HG03520 (cell line): ENCODE results near the gene SPATA13.
"Not testable (repeated sequence)": the region's sequence is repeated elsewhere in the genome, so short reads cannot be mapped to it uniquely, and the experiment has no call there.

Experiments
- ATAC-seq: cut with Tn5 transposase; IDR thresholded peaks from one replicate; pipeline ENCODE4 v1.9.1; 2021; ENCODE audit warnings: mild to moderate bottlenecking, moderate library complexity; ENCODE audit not compliant: unreplicated experiment

The SPATA13 gene

DNA sequence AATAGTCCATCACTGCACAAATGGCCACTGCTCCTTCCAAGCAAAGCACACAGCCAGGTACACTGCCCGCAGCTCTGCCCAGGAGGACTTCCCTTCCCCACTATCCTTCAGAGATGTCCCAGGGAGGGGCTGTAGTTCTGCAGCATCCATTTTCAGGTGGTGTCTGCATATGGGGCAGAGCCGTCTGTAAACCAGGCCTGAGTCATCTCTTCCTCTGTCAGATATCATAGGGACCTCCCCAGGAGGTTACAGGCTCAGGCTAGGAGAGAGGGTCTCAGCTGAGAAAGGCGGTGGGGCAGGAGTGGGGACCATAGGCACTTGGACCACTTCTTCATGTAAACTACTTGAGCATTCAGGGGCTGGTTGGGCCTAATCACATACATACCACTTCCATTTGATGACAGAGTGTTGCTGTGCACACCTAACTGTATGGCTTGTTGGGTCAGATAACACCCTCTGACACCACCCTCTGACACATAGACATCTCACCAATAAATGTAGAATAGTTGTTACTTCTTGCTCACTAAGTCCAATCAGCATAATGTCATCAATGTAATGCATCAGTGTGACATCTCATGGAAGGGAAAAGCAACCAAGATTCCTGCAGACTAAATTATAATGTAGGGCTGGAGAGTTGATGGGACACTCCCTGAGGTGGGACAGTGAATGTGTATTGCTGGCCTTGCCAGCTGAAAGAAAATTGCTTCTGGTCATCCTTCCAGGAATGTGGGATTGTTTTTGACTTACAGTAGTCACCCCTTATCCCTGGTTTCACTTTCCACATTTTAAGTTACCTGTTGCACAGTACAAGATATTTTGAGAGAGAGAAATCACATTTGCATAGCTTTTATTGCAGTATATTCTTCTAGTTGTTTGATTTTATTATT lies 189.5 kb downstream of the SPATA13 start:
- ATAC-seq: not testable (repeated sequence)

DNA sequence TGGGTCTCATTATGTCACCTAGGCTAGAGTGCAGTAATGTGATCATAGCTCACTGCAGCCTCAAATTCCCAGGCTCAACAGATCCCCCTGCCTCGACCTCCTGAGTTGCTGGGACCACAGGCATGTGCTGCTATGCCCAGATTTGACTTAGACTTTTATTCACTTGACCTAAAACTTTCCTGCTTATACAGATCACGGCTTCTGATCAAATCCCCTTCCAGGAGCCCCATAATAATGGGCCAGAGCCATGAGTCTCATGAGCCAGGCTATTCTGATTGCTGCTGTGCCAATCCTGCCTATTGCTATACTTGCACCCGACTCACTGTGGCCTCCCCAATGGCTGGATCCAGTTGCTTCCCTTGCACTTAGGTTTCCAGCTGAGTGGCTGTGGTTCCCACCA lies 190.9 kb downstream of the SPATA13 start:
- ATAC-seq: no peak

DNA sequence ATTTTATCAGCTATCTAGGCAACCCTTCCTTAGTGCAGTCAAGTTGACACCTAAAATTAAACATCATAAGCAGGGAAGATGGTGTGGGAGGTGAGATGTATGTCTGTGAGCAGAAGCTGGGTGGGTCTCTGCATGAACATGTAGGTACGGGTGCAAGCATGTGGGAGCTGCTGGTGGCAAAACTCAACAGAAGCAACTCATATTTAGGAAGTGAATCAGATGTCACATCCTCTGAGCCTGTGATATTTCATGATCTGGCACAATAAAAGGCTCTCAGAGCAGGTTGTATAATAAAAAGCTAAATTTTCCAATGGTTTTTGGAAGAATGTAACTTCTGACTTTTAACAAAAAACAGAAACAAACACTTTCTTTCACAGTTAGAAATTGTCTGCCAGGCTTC lies 193.2 kb downstream of the SPATA13 start:
- no peak for ATAC-seq

DNA sequence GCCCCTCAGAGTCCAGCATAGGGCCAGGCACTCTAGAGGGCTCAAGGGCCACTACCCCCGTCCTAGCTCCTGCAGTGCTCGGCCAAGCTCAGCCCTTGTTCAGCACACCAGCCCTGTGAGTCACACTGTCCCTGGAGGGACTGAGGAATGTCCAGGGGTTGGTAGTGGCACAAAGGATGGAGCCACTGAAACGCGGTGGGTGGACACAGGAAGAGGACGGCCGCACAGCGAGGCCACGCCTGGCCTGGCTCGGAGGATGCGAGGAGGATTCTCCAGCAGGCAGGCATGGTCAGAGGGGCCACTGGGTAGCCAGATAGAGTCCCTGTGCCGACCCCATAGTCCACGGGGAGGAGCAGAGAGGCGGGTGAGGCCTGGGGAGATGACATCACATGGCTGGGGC lies 194.6 kb downstream of the SPATA13 start:
- no peak for ATAC-seq

DNA sequence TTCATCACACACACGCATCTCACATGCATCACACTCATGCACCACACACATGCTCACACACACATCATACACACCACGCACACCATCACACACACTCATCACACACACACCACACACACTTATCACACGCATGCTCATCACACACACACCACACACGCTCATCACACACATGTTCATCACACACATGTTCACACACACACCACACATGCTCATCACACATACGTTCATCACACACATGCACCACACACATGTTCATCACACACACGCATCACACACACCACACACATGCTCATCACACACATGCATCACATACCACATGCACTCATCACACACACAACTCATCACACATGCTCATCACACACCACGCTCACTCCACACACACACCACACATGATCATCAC lies 195.8 kb downstream of the SPATA13 start:
- ATAC-seq: no peak
